PC-3 (cell line): Measurements from ENCODE around the gene EME2.

Experiments
- CTCF ChIP-seq: fragments of 300-600 bp; sonication (generic); conservative IDR thresholded peaks from 2 replicates; pipeline ENCODE4 v1.5.1; 2017; ENCODE audit warnings: antibody characterized with exemption, low read depth, mild to moderate bottlenecking, low read length
- EZH2 ChIP-seq: fragments of 300-600 bp; sonication (generic); IDR thresholded peaks from one replicate; pipeline ENCODE4 v1.6.1; 2017; ENCODE audit warnings: antibody characterized with exemption, mild to moderate bottlenecking, low read length; ENCODE audit not compliant: unreplicated experiment
- EZH2phosphoT487 ChIP-seq: fragments of 300-600 bp; sonication (generic); IDR thresholded peaks from 2 replicates; pipeline ENCODE4 v1.6.1; 2018; ENCODE audit warnings: mild to moderate bottlenecking, antibody characterized with exemption, low read length, borderline replicate concordance

- peak; percentile 26; the same call in 1 of the 2 replicates for TF ChIP-seq CTCF
- TF ChIP-seq EZH2, result no peak
- TF ChIP-seq EZH2phosphoT487, result no peak
Observed at GRCh38 chr16:1823821-1824220, 51.2 kb downstream of the EME2 start.
